Ishikawa (cell line): ENCODE measurements around the gene MYH9.

ENCODE experiments used
- CEBPB ChIP-seq: IDR thresholded peaks from 2 replicates; pipeline ENCODE4 v1.6.1; 2012
- CREB1 ChIP-seq: IDR thresholded peaks from 2 replicates; pipeline ENCODE4 v1.6.1; 2012; ENCODE audit warnings: low read depth
- EGR1 ChIP-seq: IDR thresholded peaks from 2 replicates; pipeline ENCODE4 v1.6.1; 2012
- EP300 ChIP-seq: IDR thresholded peaks from 2 replicates; pipeline ENCODE4 v1.6.1; 2012; ENCODE audit warnings: borderline replicate concordance
- FOXM1 ChIP-seq: IDR thresholded peaks from 2 replicates; pipeline ENCODE4 v1.6.1; 2012; ENCODE audit warnings: low read depth, borderline replicate concordance
- MAX ChIP-seq: IDR thresholded peaks from 2 replicates; pipeline ENCODE4 v1.6.1; 2012
- NFIC ChIP-seq: IDR thresholded peaks from 2 replicates; pipeline ENCODE4 v1.6.1; 2012
- RAD21 ChIP-seq: IDR thresholded peaks from 2 replicates; pipeline ENCODE4 v1.6.1; 2012; ENCODE audit warnings: low read depth
- REST ChIP-seq: IDR thresholded peaks from 2 replicates; pipeline ENCODE4 v1.6.1; 2012; ENCODE audit warnings: low read depth, mild to moderate bottlenecking
- TAF1 ChIP-seq: IDR thresholded peaks from 2 replicates; pipeline ENCODE4 v1.6.1; 2012; ENCODE audit warnings: low read depth, mild to moderate bottlenecking
- TCF12 ChIP-seq: IDR thresholded peaks from 2 replicates; pipeline ENCODE4 v1.6.1; 2012; ENCODE audit warnings: low read depth
- TEAD4 ChIP-seq: IDR thresholded peaks from 2 replicates; pipeline ENCODE4 v1.6.1; 2012
- USF1 ChIP-seq: IDR thresholded peaks from 2 replicates; pipeline ENCODE4 v1.6.1; 2012
- YY1 ChIP-seq: IDR thresholded peaks from 2 replicates; pipeline ENCODE4 v1.6.1; 2012; ENCODE audit warnings: low read depth
- ZBTB7A ChIP-seq: IDR thresholded peaks from 2 replicates; pipeline ENCODE4 v1.6.1; 2012; ENCODE audit warnings: low read depth

Gene MYH9

GRCh38 chr22:36369922-36370791, 17.6 kb downstream of the MYH9 start:
- TF ChIP-seq TAF1 (no peak), NFIC (peak; percentile 77)

GRCh38 chr22:36369004-36369921, 18.5 kb downstream of the MYH9 start:
- TF ChIP-seq TCF12 (no peak), EGR1 (0 out of 2 replicates have a peak, but pooled peaks have one; percentile 33)

GRCh38 chr22:36368359-36368983, 19.3 kb downstream of the MYH9 start:
- peak; percentile 21; the same call in 1 of the 2 replicates for TF ChIP-seq RAD21
- TF ChIP-seq CREB1 = no peak
- TF ChIP-seq EP300 = peak; percentile 32; the same call in 1 of the 2 replicates
- peak; percentile 62; the same call in 1 of the 2 replicates for TF ChIP-seq NFIC
- peak; percentile 95 for TF ChIP-seq TEAD4

GRCh38 chr22:36367479-36367878, 20.3 kb downstream of the MYH9 start:
- TF ChIP-seq TCF12 (no peak), USF1 (no peak)

- no peak for TF ChIP-seq EGR1
Observed at GRCh38 chr22:36367066-36367465, 20.7 kb downstream of the MYH9 start.

GRCh38 chr22:36366291-36366708, 21.5 kb downstream of the MYH9 start:
- TF ChIP-seq FOXM1 = no peak
- no peak for TF ChIP-seq EGR1
- TF ChIP-seq MAX = no peak
- no peak for TF ChIP-seq TCF12
- no peak for TF ChIP-seq ZBTB7A
- no peak for TF ChIP-seq CREB1
- TF ChIP-seq USF1 = no peak
- TF ChIP-seq CEBPB = no peak
- no peak for TF ChIP-seq EP300

- TF ChIP-seq YY1 (no peak), TAF1 (no peak), CREB1 (0 out of 2 replicates have a peak, but pooled peaks have one; percentile 52), TEAD4 (no peak), MAX (no peak)
Observed at GRCh38 chr22:36365020-36365411, 22.8 kb downstream of the MYH9 start.

- TF ChIP-seq TAF1 = no peak
- no peak for TF ChIP-seq CEBPB
- TF ChIP-seq EP300 = no peak
- no peak for TF ChIP-seq RAD21
- no peak for TF ChIP-seq USF1
- no peak for TF ChIP-seq NFIC
- no peak for TF ChIP-seq TCF12
- TF ChIP-seq MAX = no peak
- no peak for TF ChIP-seq FOXM1
- TF ChIP-seq REST = no peak
- TF ChIP-seq EGR1 = no peak
- TF ChIP-seq CREB1 = no peak
- TF ChIP-seq ZBTB7A = no peak
Observed at GRCh38 chr22:36364255-36365019, 23.3 kb downstream of the MYH9 start.
